Trophoblast cell (in vitro differentiated cells and primary cell): ENCODE data around the gene PLA2G4D.

Experiments used
- DNase-seq, 2 donors: peaks; one replicate each; pipeline ENCODE4 v3.0.0-alpha.2; 2016
- H2AFZ ChIP-seq: 2 replicates; pipeline ENCODE4 v1.6.1; 2013; ENCODE audit warnings: low read length, moderate library complexity, mild to moderate bottlenecking; ENCODE audit not compliant: insufficient read depth, poor library complexity
- H2AK5ac ChIP-seq: 2 replicates; pipeline ENCODE4 v1.6.1; 2013; ENCODE audit warnings: mild to moderate bottlenecking, low read length
- H2BK120ac ChIP-seq: 2 replicates; pipeline ENCODE4 v1.6.1; 2013; ENCODE audit warnings: low read length, mild to moderate bottlenecking, moderate library complexity; ENCODE audit not compliant: insufficient read depth, poor library complexity
- H2BK12ac ChIP-seq: 2 replicates; pipeline ENCODE4 v1.6.1; 2013; ENCODE audit warnings: mild to moderate bottlenecking, low read length, moderate library complexity
- H2BK5ac ChIP-seq: 2 replicates; pipeline ENCODE4 v1.6.1; 2013; ENCODE audit warnings: low read length, low read depth, moderate library complexity, mild to moderate bottlenecking; ENCODE audit not compliant: poor library complexity
- H3K14ac ChIP-seq: 2 replicates; pipeline ENCODE4 v1.6.1; 2013; ENCODE audit warnings: mild to moderate bottlenecking, low read length
- H3K18ac ChIP-seq: 2 replicates; pipeline ENCODE4 v1.6.1; 2013; ENCODE audit warnings: mild to moderate bottlenecking, low read length
- H3K23ac ChIP-seq: 2 replicates; pipeline ENCODE4 v1.6.1; 2013; ENCODE audit warnings: low read length
- H3K27ac ChIP-seq: 2 replicates; pipeline ENCODE4 v1.5.1; 2013; ENCODE audit warnings: low read depth, mild to moderate bottlenecking, inconsistent platforms, low read length, moderate library complexity
- H3K27me3 ChIP-seq: 2 replicates; pipeline ENCODE4 v1.6.1; 2013; ENCODE audit warnings: inconsistent platforms, mild to moderate bottlenecking, low read length, moderate library complexity; ENCODE audit not compliant: insufficient read depth
- H3K36me3 ChIP-seq, 2 experiments: 1 replicate in 1 of 2; 2 replicates in 1 of 2; pipeline ENCODE4 v1.6.1; 2013; ENCODE audit warnings: low read length in 2 of 2, mild to moderate bottlenecking in 2 of 2, moderate library complexity in 1 of 2; ENCODE audit not compliant: insufficient read depth in 2 of 2, control insufficient read depth in 1 of 2
- H3K4ac ChIP-seq: 2 replicates; pipeline ENCODE4 v1.6.1; 2013; ENCODE audit warnings: low read depth, mild to moderate bottlenecking, low read length, moderate library complexity
- H3K4me1 ChIP-seq, 2 experiments: 1 replicate in 1 of 2; 2 replicates in 1 of 2; pipeline ENCODE4 v1.6.1; 2013; ENCODE audit warnings: low read length in 2 of 2, mild to moderate bottlenecking in 2 of 2, moderate library complexity in 1 of 2; ENCODE audit not compliant: insufficient read depth in 2 of 2, control insufficient read depth in 1 of 2
- H3K4me2 ChIP-seq: 2 replicates; pipeline ENCODE4 v1.6.1; 2013; ENCODE audit warnings: inconsistent platforms, mild to moderate bottlenecking, low read length, moderate library complexity
- H3K4me3 ChIP-seq: 2 replicates; pipeline ENCODE4 v1.5.1; 2013; ENCODE audit warnings: mild to moderate bottlenecking, low read depth, low read length, inconsistent platforms
- H3K79me1 ChIP-seq: one replicate; pipeline ENCODE4 v1.6.1; 2013; ENCODE audit warnings: low read length
- H3K79me2 ChIP-seq: 2 replicates; pipeline ENCODE4 v1.6.1; 2013; ENCODE audit warnings: low read length, mild to moderate bottlenecking; ENCODE audit not compliant: control insufficient read depth, insufficient read depth, poor library complexity
- H3K9ac ChIP-seq: 2 replicates; pipeline ENCODE4 v1.6.1; 2013; ENCODE audit warnings: mild to moderate bottlenecking, low read length
- H3K9me3 ChIP-seq: 2 replicates; pipeline ENCODE4 v1.6.1; 2013; ENCODE audit warnings: low read depth, mild to moderate bottlenecking, control low read depth, inconsistent platforms, low read length; ENCODE audit not compliant: insufficient read depth
- H4K12ac ChIP-seq: 2 replicates; pipeline ENCODE4 v1.6.1; 2013; ENCODE audit warnings: low read depth, mild to moderate bottlenecking, low read length, moderate library complexity
- H4K8ac ChIP-seq: 2 replicates; pipeline ENCODE4 v1.6.1; 2013; ENCODE audit warnings: low read depth, mild to moderate bottlenecking, low read length, moderate library complexity
- H4K91ac ChIP-seq: one replicate; pipeline ENCODE4 v1.6.1; 2013; ENCODE audit warnings: low read depth, mild to moderate bottlenecking, low read length, moderate library complexity
- WGBS: extraction: QIAGEN DNeasy Blood & Tissue Kit; methylation state at CpG from one replicate; pipeline ENCODE4 v1.1.7; 2013; ENCODE audit warnings: missing lambda C conversion rate; ENCODE audit not compliant: insufficient read length, insufficient coverage; ENCODE audit errors: extremely low coverage; 5-methylcytosine and 5-hydroxymethylcytosine counted together

PLA2G4D gene

GRCh38 chr15:42108189-42108588 is 13.8 kb upstream of the PLA2G4D start:
- no peak overlapping the region for H4K12ac ChIP-seq
- no peaks in the 10 kb centered on the region for H3K36me3 ChIP-seq
- H3K27me3 ChIP-seq, result no peaks in the 10 kb centered on the region

GRCh38 chr15:42107473-42107872 is 13.1 kb upstream of the PLA2G4D start:
- no CpG with 5 or more reads among the region's 7 CpGs for WGBS

More at GRCh38 chr15:42108189-42108588, 13.8 kb upstream of the PLA2G4D start:
- DNase-seq, result no peak
- Histone ChIP-seq H3K4me2 (no peak overlapping the region), H3K4me3 (no peak overlapping the region), H2AK5ac (no peak overlapping the region), H2BK12ac (no peak overlapping the region), H3K9ac (no peak overlapping the region), H3K79me1 (no peaks in the 10 kb centered on the region), H2AFZ (no peak overlapping the region), H3K27ac (no peak overlapping the region), H3K4me1 (no peaks in the 10 kb centered on the region), H2BK120ac (no peak overlapping the region), H3K23ac (no peak overlapping the region), H4K91ac (no peak overlapping the region), H3K4ac (no peak overlapping the region), H3K14ac (no peak overlapping the region), H3K79me2 (no peaks in the 10 kb centered on the region), H2BK5ac (no peak overlapping the region), H3K9me3 (no peaks in the 10 kb centered on the region), H4K8ac (no peak overlapping the region), H3K18ac (no peak overlapping the region)

GRCh38 chr15:42106288-42106687 is 11.9 kb upstream of the PLA2G4D start:
- H2AK5ac ChIP-seq, result no peak overlapping the region
- no peak overlapping the region for H3K14ac ChIP-seq
- no peak overlapping the region for H3K27ac ChIP-seq
- H3K27me3 ChIP-seq, result no peaks in the 10 kb centered on the region
- no peak overlapping the region for H3K4me3 ChIP-seq
- no peaks in the 10 kb centered on the region for H3K79me1 ChIP-seq
- no CpG with 5 or more reads among the region's 5 CpGs for whole genome bisulfite sequencing
- no peak overlapping the region for H2AFZ ChIP-seq
- no peak overlapping the region for H2BK5ac ChIP-seq
- H3K79me2 ChIP-seq, result no peaks in the 10 kb centered on the region
- H3K36me3 ChIP-seq, result no peaks in the 10 kb centered on the region
- H4K91ac ChIP-seq, result no peak overlapping the region
- no peak overlapping the region for H2BK12ac ChIP-seq
- H3K4ac ChIP-seq, result no peak overlapping the region
- H3K9me3 ChIP-seq, result no peaks in the 10 kb centered on the region
- no peak for DNase-seq
- no peak overlapping the region for H3K4me2 ChIP-seq
- H3K4me1 ChIP-seq, result no peaks in the 10 kb centered on the region
- no peak overlapping the region for H3K23ac ChIP-seq
- no peak overlapping the region for H3K18ac ChIP-seq
- no peak overlapping the region for H4K8ac ChIP-seq
- H3K9ac ChIP-seq, result no peak overlapping the region
- H4K12ac ChIP-seq, result no peak overlapping the region
- H2BK120ac ChIP-seq, result no peak overlapping the region

More at GRCh38 chr15:42107473-42107872, 13.1 kb upstream of the PLA2G4D start:
- H4K8ac ChIP-seq, result no peak overlapping the region
- no peak overlapping the region for H2AFZ ChIP-seq
- H3K4me1 ChIP-seq, result no peaks in the 10 kb centered on the region
- no peak overlapping the region for H2BK12ac ChIP-seq
- H3K18ac ChIP-seq, result no peak overlapping the region
- no peaks in the 10 kb centered on the region for H3K79me1 ChIP-seq
- H3K4ac ChIP-seq, result no peak overlapping the region
- no peak overlapping the region for H3K27ac ChIP-seq
- no peak overlapping the region for H3K14ac ChIP-seq
- no peak overlapping the region for H3K4me3 ChIP-seq
- H2AK5ac ChIP-seq, result no peak overlapping the region
- no peak overlapping the region for H3K4me2 ChIP-seq
- no peak overlapping the region for H3K9ac ChIP-seq
- no peak overlapping the region for H4K91ac ChIP-seq
- H3K79me2 ChIP-seq, result no peaks in the 10 kb centered on the region
- no peak overlapping the region for H2BK120ac ChIP-seq
- H3K9me3 ChIP-seq, result no peaks in the 10 kb centered on the region
- H3K36me3 ChIP-seq, result no peaks in the 10 kb centered on the region
- H4K12ac ChIP-seq, result no peak overlapping the region
- H3K23ac ChIP-seq, result no peak overlapping the region
- H2BK5ac ChIP-seq, result no peak overlapping the region
- no peak for DNase-seq
- no peaks in the 10 kb centered on the region for H3K27me3 ChIP-seq

GRCh38 chr15:42104095-42104891 is 9.9 kb upstream of the PLA2G4D start:
- no peak overlapping the region for H2BK120ac ChIP-seq
- no peak overlapping the region for H3K4ac ChIP-seq
- no peak overlapping the region for H3K4me3 ChIP-seq
- no peak overlapping the region for H4K8ac ChIP-seq
- H2BK12ac ChIP-seq, result no peak overlapping the region
- H3K4me2 ChIP-seq, result no peak overlapping the region
- no peak overlapping the region for H2BK5ac ChIP-seq
- H3K79me1 ChIP-seq, result no peaks in the 10 kb centered on the region
- no peak overlapping the region for H2AFZ ChIP-seq
- H4K12ac ChIP-seq, result no peak overlapping the region
- no peaks in the 10 kb centered on the region for H3K9me3 ChIP-seq
- no peak overlapping the region for H2AK5ac ChIP-seq
- H3K9ac ChIP-seq, result no peak overlapping the region
- H4K91ac ChIP-seq, result no peak overlapping the region
- WGBS, result no CpG with 5 or more reads among the region's 11 CpGs
- H3K23ac ChIP-seq, result no peak overlapping the region
- no peak overlapping the region for H3K27ac ChIP-seq
- no peak overlapping the region for H3K14ac ChIP-seq
- no peaks in the 10 kb centered on the region for H3K27me3 ChIP-seq
- H3K18ac ChIP-seq, result no peak overlapping the region
- peaks cover 5 to 7% of the 10 kb centered on the region in 2 experiments for H3K4me1 ChIP-seq
- DNase-seq, result no peak
- H3K79me2 ChIP-seq, result no peaks in the 10 kb centered on the region
- no peaks in the 10 kb centered on the region for H3K36me3 ChIP-seq
